Natural killer cell (primary cell): Measurements from ENCODE around the gene TNNI2. TPM values are rescaled to one million over a fixed set of nuclear protein-coding genes. Genes with fewer than 3 reads are reported as not detected.

Experiments used
- ATAC-seq, 3 donors: fragments of 150-1000 bp in 2 of 3; fragments of 200-7000 bp in 1 of 3; cut with Tn5 transposase; 1 replicate in 1 of 3; 2 replicates in 2 of 3; pipeline ENCODE4 v1.10.0; 2021; ENCODE audit warnings: mild to moderate bottlenecking in 2 of 3, moderate library complexity in 2 of 3
- DNase-seq, 2 donors: peaks; one replicate each; pipeline versions ENCODE4 v3.0.0 to v3.0.0-alpha.2; 2013 to 2021; ENCODE audit warnings: mixed read lengths in 1 of 2
- H3K27ac ChIP-seq: one replicate; pipeline ENCODE4 v1.5.1; 2013; ENCODE audit warnings: mild to moderate bottlenecking, low read length
- H3K27me3 ChIP-seq: one replicate; pipeline ENCODE4 v1.6.1; 2013; ENCODE audit warnings: low read length; ENCODE audit not compliant: control insufficient read depth, insufficient read depth
- H3K36me3 ChIP-seq: one replicate; pipeline ENCODE4 v1.6.1; 2013; ENCODE audit warnings: low read length; ENCODE audit not compliant: control insufficient read depth, insufficient read depth
- H3K4me1 ChIP-seq: one replicate; pipeline ENCODE4 v1.6.1; 2013; ENCODE audit warnings: low read length; ENCODE audit not compliant: control insufficient read depth, insufficient read depth
- H3K4me3 ChIP-seq: one replicate; pipeline ENCODE4 v1.5.1; 2013; ENCODE audit warnings: low read length
- H3K9me3 ChIP-seq: one replicate; pipeline ENCODE4 v1.6.1; 2013; ENCODE audit warnings: low read length; ENCODE audit not compliant: control insufficient read depth, insufficient read depth
- H3K27ac Mint-ChIP-seq, 2 donors: one replicate each; pipeline ENCODE4 v1.8.0; 2022; ENCODE audit warnings: mild to moderate bottlenecking in 2 of 2, mixed read lengths in 2 of 2, moderate library complexity in 1 of 2
- H3K27me3 Mint-ChIP-seq, 2 donors: one replicate each; pipeline ENCODE4 v1.8.0; 2022; ENCODE audit warnings: low read depth in 2 of 2, mixed read lengths in 2 of 2
- H3K36me3 Mint-ChIP-seq: one replicate; pipeline ENCODE4 v1.8.0; 2022; ENCODE audit warnings: mixed read lengths
- H3K4me1 Mint-ChIP-seq, 2 donors: one replicate each; pipeline ENCODE4 v1.8.0; 2022; ENCODE audit warnings: mixed read lengths in 2 of 2
- H3K4me3 Mint-ChIP-seq: one replicate; pipeline ENCODE4 v1.8.0; 2022; ENCODE audit warnings: mild to moderate bottlenecking, moderate library complexity, mixed read lengths
- H3K9me3 Mint-ChIP-seq, 2 donors: one replicate each; pipeline ENCODE4 v1.8.0; 2022; ENCODE audit warnings: mixed read lengths in 2 of 2
- CTCF ChIP-seq: fragments of 200-600 bp; IDR thresholded peaks from one replicate; pipeline ENCODE4 v1.8.0; 2022; ENCODE audit warnings: antibody characterized with exemption
- WGBS: methylation state at CpG from one replicate; pipeline ENCODE4 v1.1.7; 2013; ENCODE audit warnings: missing lambda C conversion rate; ENCODE audit not compliant: insufficient coverage; 5-methylcytosine and 5-hydroxymethylcytosine counted together
- intact Hi-C: fragments of 100-400 bp; cut with micrococcal nuclease; formaldehyde crosslinking; loops from one replicate; pipeline ENCODE4 v1.14.2; 2022
- total RNA-seq, 4 donors: library from RNA; stranded (reverse); fragments of 120-200 nt in 1 of 4; gene quantifications; one replicate each; pipeline versions ENCODE4 v1.2.3 to v1.2.4, GENCODE V29; 2013 to 2022

The TNNI2 gene
- total RNA-seq, 3 donors from 2014 or later (not counting 1 experiment from before 2014, with no cell fraction given) = 1.2 to 5.4 (median 3.6) TPM

- Mint-ChIP-seq H3K27me3 (peaks cover 13 to 22% of the 10 kb centered on the region in 2 donors), H3K9me3 (no peaks in the 10 kb centered on the region), H3K4me1 (peaks cover 0 to 5% of the 10 kb centered on the region in 2 donors), H3K27ac (no peak overlapping the region), H3K36me3 (no peaks in the 10 kb centered on the region), H3K4me3 (no peak overlapping the region)
- peaks cover 4% of the 10 kb centered on the region for H3K27me3 ChIP-seq
- no peak for ATAC-seq
- DNase-seq = no peak
- intact Hi-C loops = no loop called here
- H3K4me3 ChIP-seq = no peak overlapping the region
- 56% methylated on average over 33 of the region's 33 CpGs for WGBS
- H3K9me3 ChIP-seq = no peaks in the 10 kb centered on the region
- H3K4me1 ChIP-seq = peaks cover 16% of the 10 kb centered on the region
- no peak overlapping the region for H3K27ac ChIP-seq
- no peaks in the 10 kb centered on the region for H3K36me3 ChIP-seq
- TF ChIP-seq CTCF = no peak
Measured at GRCh38 chr11:1830322-1831223, 8.2 kb upstream of the TNNI2 start.

DNA sequence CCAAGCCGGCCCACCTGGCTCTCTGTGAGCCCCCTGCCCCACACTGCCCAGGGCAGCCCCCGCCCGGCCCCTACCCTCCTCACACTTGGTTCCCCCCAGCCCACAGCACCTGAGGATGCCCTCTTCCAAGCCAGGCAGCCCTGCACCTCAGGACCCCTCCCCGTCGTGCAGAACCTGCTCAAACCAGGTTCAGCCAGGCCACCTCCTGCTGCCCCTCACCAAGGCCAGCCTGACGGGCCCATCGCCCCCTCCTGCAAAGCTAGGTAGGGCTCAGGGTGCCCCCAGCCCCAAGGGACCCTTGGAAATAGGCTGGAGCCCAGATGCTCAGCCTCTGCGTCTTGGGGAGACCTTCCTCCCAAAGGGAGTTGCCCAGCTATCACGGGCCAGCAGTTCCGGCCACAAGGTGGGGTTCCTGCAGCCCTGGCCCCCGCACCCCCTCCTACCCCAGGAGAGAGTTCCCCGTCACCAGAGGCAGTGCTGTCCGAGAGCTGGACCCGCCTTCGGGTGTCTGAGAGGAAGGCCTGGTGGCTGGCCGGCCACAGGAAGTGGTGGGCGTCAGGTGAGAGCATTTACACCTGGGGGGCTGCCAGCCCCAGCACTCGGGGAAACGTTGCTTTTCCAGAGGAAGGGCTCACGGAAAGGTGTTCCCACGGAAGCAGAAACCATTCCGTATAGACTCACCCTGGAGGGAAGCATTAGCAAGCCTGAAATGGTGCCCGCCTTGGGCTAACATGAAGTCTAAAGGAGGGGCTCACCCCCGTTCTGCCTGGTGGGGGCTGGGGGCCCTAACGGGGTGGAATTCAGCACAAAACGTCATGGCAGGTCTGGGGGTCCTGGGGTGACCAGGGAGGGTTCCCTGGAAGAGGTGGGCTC lies 7.2 kb upstream of the TNNI2 start:
- Histone ChIP-seq H3K4me1 (peaks cover 16% of the 10 kb centered on the region), H3K9me3 (no peaks in the 10 kb centered on the region), H3K27ac (no peak overlapping the region), H3K27me3 (peaks cover 4% of the 10 kb centered on the region), H3K4me3 (no peak overlapping the region), H3K36me3 (no peaks in the 10 kb centered on the region)
- WGBS = 54% methylated on average over 26 of the region's 26 CpGs
- intact Hi-C loops = loop anchor here (1.0 to 2.0 kb wide), 2 partner anchors 137 to 179 kb away; no protein-coding TSS in a partner anchor
- no peaks in the 10 kb centered on the region for H3K36me3 Mint-ChIP-seq
- no peak for DNase-seq
- TF ChIP-seq CTCF = no peak
- no peak overlapping the region for H3K4me3 Mint-ChIP-seq
- no peak overlapping the region for H3K27ac Mint-ChIP-seq
- ATAC-seq = no peak
- H3K9me3 Mint-ChIP-seq = no peaks in the 10 kb centered on the region
- H3K27me3 Mint-ChIP-seq = peaks cover 13 to 20% of the 10 kb centered on the region in 2 donors
- peaks cover 0 to 5% of the 10 kb centered on the region in 2 donors for H3K4me1 Mint-ChIP-seq

DNA sequence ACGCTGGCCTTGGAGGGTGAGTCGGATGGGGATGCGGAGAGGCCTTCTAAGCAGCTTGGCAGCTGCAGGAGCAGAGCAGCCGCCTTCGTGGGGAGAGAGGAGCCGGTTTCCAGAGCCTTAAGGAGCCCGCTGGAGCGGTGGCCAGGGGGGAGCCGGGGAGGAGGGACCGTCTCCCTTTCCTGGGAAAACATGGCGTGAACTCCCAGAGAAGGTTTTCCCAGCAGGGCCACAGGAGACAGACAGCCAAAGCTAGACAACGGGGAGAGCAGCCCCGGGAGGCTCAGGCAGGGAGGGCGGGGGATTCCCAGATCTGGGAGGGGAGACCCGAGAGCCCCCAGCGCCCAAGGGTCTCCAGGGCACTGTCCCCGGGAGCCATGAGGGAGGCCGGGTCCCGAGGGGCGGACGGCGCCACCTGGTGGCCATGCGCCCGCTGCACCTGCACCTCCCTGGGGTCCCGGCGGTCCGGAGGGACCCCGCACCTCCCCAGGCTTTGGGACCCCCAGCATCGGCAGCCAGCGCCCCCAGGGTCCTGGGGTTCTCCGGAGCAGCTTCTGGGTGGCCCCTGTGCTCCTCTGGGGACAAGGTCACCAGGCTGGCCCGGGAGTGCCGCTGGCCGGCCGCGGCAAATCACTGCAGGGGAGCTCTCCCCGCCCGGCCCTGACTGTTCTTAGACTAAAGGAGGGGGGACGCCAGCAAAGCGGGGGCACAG lies 6.4 kb upstream of the TNNI2 start:
- peak; percentile 68 to 85 (median 85) for ATAC-seq
- intact Hi-C loops = loop anchor here (1.0 to 2.0 kb wide), 2 partner anchors 138 to 180 kb away; no protein-coding TSS in a partner anchor
- no peak overlapping the region for H3K4me3 Mint-ChIP-seq
- peak; percentile 74 to 82 for DNase-seq
- peaks cover 17% of the 10 kb centered on the region for H3K4me1 ChIP-seq
- no peaks in the 10 kb centered on the region for H3K36me3 ChIP-seq
- H3K4me1 Mint-ChIP-seq = peaks cover 0 to 6% of the 10 kb centered on the region in 2 donors
- H3K27me3 Mint-ChIP-seq = peaks cover 12 to 20% of the 10 kb centered on the region in 2 donors
- 18% methylated on average over 40 of the region's 40 CpGs for WGBS
- peak; percentile 98 for TF ChIP-seq CTCF
- no peak overlapping the region for H3K4me3 ChIP-seq
- H3K9me3 ChIP-seq = no peaks in the 10 kb centered on the region
- no peak overlapping the region for H3K27ac ChIP-seq
- H3K9me3 Mint-ChIP-seq = no peaks in the 10 kb centered on the region
- no peaks in the 10 kb centered on the region for H3K36me3 Mint-ChIP-seq
- no peak overlapping the region for H3K27ac Mint-ChIP-seq
- peaks cover 4% of the 10 kb centered on the region for H3K27me3 ChIP-seq
